Adrenal gland (tissue), 5 donors: Measurements from ENCODE around the gene RNASE12.

Experiments
- CTCF ChIP-seq, 6 experiments: fragments of 450-650 bp in 4 of 6; fragments of 200-600 bp in 2 of 6; sonication (generic) in 1 of 6; IDR thresholded peaks; 1 replicate in 5 of 6; 2 replicates in 1 of 6; pipeline versions ENCODE4 v1.5.1 to v1.8.0; 2016 to 2021; ENCODE audit warnings: antibody characterized with exemption in 6 of 6, mild to moderate bottlenecking in 2 of 6, moderate library complexity in 1 of 6
- POLR2A ChIP-seq, 2 donors: fragments of 450-650 bp; IDR thresholded peaks; one replicate each; pipeline ENCODE4 v1.6.1; 2017; ENCODE audit warnings: antibody characterized with exemption in 2 of 2, mild to moderate bottlenecking in 2 of 2, moderate library complexity in 1 of 2
- donor health status: DM: no; HTN: no; CAD: no.

- TF ChIP-seq CTCF (IDR thresholded peaks at IDR 0.05) (no peak), POLR2A (IDR thresholded peaks at IDR 0.05) (no peak)
Observed at GRCh38 chr14:20617138-20618003, 26.2 kb upstream of the RNASE12 start.
